Umbilical cord (tissue), 2 donors: ENCODE results near the gene KIF9. TPM values are rescaled to one million over a fixed set of nuclear protein-coding genes. Genes with fewer than 3 reads are reported as not detected.
"Not testable (repeated sequence)": the region's sequence is repeated elsewhere in the genome, so short reads cannot be mapped to it uniquely, and the experiment has no call there.

Source experiments
- DNase-seq: peaks from one replicate; pipeline ENCODE4 v3.0.0-alpha.2; 2015; ENCODE audit warnings: low spot score
- total RNA-seq: library from RNA; depleted of rRNA; stranded (reverse); fragments of >200 nt; gene quantifications from one replicate; pipeline ENCODE4 v1.2.3, GENCODE V29; 2014; ENCODE audit warnings: low replicate concordance; ENCODE audit not compliant: insufficient read depth

Gene KIF9
- total RNA-seq, 1 donor from 2014 or later, result not detected

DNA sequence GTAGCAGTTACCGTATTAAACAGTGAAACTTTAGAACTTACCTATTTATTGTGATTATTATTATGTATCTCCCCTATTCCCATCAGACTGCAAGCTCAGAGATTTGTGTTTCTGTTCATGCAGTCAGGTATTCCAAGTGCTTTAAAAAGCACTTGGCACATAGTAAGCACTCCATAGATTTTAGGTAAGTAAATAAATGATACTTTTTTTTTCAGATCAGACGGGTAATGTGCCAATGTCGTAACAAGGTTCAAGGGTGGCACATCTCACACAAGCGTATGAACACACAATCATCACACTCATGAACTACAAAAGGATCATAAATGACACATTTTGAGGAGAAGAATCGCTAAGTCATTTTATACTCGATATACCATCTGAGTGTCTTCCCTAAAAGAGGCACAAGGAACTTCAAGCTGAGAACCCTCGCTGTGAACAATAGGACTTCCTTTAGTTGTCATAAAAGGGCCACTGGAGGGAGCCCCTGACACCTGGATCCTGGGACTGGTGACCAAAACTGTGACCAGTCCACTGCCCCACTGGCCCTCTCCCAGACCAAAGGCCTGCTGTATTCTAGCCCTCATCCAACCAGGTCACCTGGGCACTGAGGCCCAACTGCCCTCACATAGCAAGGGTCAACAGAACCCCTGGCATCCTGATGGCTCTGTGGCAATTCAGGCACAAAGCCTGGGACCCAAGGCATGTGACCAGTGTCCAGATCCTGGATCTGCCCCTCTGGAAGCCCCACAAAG lies 32.1 kb downstream of the KIF9 start:
- DNase-seq, result no peak

- DNase-seq, result no peak
These were observed 35.2 kb downstream of the KIF9 start for GRCh38 chr3:47247131-47248064.

- DNase-seq, result no peak
These were observed 37.3 kb downstream of the KIF9 start for GRCh38 chr3:47245271-47245670.

DNA sequence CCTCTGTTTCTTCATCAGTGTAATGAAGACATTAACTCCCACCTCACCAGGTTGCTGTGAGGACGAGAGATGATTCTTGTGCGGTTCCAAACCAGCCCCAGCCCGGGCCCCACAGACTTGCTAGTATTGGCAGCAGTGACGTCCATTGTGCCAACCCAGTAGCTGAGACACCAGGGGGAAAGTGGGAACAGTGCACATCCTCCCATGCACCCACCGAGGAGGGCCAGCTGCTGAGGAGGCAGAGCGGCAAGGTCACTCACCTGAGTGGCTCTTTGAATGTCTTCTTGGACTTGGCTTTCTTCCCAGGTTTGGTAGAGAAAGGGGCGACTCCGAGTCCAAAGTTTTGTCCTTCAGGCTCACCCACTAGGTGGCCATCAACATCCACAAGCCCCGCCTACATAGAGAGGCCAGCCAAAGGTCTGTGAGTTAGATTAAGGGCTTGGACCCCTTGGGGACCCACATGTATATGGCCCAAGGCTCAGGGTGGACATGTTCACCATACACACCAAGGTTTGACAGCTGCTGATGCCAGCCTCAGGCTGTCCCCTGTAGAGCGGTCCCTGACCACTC lies 38.0 kb downstream of the KIF9 start:
- no peak for DNase-seq

DNA sequence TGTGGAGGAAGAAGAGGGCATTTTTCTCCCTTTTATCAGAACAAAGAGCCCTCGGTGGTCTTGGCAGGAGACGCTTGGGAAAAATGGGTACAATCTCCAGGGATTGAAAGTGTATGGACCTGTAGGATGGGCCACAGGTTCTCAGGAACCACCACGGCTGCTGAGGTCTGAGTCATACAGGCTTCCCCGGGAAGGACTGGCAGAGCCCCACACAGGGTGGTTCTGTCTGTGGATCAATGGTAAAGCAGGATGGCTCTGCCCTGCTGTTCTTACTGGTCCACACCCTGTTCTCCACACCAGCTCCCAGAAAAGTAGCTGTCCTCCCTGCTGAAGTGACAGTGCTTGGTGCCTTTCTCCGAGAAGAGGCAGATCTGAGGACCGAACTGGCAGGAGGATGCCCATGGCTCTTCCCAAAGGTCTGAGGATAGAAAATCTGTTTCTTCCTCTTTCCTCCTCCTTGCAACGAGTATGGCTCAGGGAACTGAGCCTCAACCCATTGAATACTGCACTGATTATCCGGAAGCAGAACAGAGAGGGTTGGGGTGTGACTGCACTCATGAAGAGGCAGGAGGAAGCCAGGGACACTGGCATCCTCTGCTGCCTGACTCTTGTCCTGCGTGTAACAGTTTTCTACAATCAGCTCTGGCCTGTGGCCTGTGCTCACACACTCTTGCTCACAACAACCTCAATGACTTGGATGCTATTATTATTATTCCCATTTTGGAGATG lies 39.0 kb downstream of the KIF9 start:
- no peak for DNase-seq

DNA sequence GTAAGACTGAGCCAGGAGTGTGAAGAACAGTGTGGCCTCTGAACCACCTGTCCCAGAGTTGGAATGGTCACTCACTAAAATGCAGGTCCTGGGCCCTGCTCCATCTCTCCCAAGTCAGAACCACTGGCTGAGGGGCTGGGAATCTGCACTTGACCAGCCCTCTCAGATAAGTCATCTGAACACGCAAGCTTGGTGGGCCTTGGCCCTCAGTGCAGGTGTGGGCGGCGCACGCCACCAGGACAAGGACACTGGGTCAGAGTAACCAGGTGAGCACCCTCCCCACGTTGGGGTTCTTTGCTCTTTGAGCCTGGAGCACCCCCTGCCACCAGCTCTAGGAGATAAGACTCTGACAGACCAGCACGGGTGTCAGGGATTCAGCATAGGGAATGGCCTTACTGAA lies 42.7 kb downstream of the KIF9 start:
- DNase-seq, result no peak

DNA sequence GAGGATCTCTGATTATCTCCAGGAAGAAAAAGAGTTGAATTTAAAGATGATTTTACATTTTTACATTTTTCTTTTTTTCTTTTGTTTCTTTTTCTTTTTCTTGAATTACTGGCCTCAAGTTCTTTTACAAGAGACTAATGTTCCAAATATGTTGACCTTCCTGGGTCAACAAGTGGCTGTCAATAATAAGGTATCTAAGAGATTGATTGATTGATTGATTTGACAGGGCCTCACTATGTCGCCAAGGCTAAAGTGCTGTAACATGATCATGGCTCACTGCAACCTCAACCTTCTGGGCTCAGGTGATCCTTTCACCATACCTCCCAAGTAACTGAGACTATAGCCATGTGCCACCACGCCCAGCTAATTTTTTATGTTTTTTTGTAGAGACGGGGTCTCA lies 44.6 kb downstream of the KIF9 start:
- DNase-seq, result no peak

DNA sequence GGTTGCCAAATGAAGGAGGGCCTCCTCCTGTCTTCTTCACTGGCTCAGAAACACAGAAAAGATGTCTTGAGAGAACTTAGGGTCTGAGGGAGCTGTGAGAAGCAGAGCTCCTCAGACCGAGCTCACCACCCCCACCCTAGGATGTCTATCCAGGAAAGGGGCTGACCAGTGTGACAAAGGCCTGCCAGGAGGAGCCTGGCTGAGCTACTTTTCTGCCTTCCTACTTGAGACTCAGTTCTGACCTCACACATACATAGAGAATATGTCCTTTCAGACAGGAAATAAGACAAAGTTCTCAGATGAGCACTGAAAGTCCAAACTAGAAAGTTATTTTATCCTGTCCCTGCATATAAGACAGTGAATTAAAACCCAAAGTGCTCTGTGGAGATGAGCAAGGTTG lies 54.5 kb downstream of the KIF9 start:
- DNase-seq, result no peak

DNA sequence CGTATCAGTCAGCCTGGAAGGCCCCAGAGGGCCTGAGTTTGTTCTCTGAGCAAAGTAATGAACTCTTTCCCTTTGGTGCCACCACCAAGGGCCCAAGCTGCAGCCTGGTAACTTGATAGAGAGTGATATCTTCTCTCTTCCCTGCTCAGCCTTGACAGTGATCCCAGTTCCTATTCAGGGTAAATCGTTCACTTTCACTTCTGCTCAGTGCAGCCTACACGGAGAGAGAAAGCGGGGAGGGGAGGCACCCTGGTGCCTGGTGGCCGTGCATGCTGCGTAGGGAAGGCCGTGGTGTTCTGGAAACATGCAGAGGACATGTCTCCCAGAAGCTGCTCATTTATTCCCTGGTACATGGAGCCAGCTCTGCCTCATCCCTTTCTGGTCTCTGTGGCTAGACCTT lies 54.9 kb downstream of the KIF9 start:
- DNase-seq, result peak; percentile 15

DNA sequence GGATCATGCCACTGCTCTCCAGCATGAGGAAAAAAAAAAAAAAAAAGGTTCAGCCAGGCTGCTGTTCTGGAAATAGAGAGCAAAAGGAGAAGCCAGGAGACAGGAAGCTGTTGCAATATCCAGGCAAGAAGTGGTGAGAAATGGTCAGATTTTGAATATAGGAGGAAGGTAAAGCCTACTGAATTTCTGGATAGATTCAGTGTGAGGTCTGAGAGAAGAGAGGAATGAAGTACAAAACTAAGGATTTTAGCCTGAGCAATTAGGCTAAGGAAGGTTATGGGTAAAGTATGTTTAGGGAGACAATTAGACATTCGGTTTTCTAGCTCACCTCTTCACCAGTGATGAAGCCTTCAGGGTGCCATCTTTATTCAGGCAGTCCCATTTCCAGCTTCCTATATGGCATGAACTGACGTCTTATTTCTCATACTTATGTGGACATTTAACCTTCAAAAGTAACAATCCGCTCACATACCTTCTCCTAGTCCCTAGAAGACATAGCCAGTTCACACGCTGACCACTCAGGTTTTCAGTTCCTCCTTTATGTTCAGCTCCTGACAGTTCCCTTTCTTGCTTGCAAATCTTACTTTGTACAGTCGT lies 57.2 kb downstream of the KIF9 start:
- DNase-seq, result peak; percentile 30

DNA sequence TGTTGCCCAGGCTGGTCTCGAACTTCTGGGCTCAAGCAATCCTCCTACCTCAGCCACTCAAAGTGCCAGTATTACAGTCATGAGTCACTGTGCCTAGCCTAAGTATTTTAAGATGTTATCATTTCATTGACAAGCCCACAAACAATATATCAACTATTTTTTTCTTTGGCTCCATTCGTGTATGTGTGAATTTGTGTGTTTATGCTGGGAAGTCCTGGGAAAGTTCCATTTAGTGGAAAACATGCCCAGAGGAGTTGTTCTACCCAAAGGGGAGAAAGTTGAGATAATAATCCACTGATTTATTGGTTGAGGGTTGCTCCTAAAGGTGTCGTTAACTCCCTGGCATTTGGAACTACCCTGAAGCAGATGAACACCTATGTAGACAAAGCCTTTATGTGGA lies 58.8 kb downstream of the KIF9 start:
- no peak for DNase-seq

GRCh38 chr3:47221798-47222197 lies 60.8 kb downstream of the KIF9 start:
- DNase-seq, result no peak

DNA sequence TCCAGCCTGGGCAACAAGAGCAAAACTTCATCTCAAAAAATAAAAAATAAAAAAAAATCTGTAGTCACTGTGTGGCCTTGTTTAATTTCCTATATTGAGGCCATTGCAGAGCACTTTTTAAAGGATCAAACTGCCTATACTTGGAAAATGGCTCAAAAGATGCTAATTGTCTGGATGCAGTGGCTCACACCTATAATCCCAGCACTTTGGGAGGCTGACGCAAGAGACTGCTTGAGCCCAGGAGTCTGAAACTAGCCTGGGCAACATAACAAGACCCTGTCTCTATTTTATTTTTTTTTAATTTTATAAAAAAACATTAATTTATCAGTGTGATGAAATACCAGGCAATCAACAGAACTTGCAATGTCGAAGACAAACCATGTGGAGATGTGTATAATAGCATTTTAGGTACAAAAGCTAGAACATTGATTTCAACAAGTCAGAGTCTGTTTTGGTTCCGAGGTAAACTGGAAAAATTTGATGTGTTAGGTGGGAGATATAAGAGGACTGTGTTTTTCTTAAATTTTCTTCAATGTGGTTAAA lies 71.7 kb downstream of the KIF9 start:
- DNase-seq, result no peak

DNA sequence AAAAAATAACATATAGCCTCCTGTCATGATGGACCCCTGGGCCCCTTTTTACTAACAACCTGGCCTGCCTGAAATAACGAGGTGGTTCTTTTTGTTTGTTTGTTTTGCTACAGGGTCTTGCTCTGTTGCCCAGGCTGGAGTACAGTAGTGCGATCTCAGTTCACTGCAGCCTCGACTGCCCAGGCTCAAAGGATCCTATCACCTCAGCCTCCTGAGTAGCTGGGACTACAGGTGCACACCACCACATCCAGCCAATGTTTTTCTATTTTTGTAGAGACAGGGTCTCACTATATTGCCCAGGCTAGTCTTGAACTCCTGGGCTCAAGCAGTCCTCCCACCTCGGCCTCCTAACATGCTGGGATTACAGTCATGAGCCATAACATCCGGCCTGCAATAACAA lies 76.6 kb downstream of the KIF9 start:
- not testable (repeated sequence) for DNase-seq

- DNase-seq, result no peak
These were observed 77.7 kb downstream of the KIF9 start for GRCh38 chr3:47204875-47205274.

GRCh38 chr3:47202542-47202941 lies 80.1 kb downstream of the KIF9 start:
- DNase-seq, result no peak

DNA sequence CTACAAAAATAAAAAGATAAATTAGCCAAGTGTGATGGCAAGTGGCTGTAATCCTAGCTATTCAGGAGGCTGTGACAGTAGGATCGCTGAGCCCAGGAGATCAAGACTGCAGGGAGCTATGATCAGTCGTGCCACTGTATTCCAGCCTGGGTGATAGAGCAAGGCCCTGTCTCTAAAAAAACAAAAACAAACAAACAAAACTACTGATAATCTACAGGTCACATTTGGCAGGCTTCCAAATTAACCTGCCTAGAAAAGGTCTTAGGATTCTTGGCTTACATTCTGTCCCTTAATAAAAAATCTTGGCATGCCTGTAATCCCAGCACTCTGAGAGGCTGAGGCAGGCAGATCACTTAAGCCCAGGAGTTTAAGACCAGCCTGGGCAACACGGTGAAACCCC lies 85.3 kb downstream of the KIF9 start:
- DNase-seq, result no peak

GRCh38 chr3:47194994-47195393 lies 87.6 kb downstream of the KIF9 start:
- no peak for DNase-seq

- no peak for DNase-seq
These were observed 88.4 kb downstream of the KIF9 start for GRCh38 chr3:47193871-47194859.

DNA sequence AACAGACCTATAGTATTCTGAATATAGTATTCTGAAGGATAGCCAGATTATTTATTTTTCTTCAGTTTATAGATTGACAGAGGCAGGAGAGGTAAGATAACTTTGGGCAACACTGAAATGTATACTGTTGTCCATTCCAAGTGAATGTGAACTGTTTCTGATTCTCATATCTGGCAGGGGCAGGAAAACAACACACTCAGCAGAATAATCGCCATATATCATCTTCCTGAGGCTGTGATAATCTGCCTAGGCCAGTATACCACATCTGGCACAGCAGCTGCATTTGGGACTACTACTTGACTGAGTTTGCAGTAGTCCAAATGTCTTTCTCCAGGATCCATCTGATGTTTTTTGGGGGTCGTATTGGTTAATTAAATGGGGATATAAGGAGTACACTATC lies 96.3 kb downstream of the KIF9 start:
- DNase-seq, result no peak
